Adrenal gland (tissue), 5 donors: ENCODE measurements around the gene GPR31.

Source experiments
- POLR2A ChIP-seq, 2 donors: fragments of 450-650 bp; IDR thresholded peaks; one replicate each; pipeline ENCODE4 v1.6.1; 2017; ENCODE audit warnings: antibody characterized with exemption in 2 of 2, mild to moderate bottlenecking in 2 of 2, moderate library complexity in 1 of 2
- TF ChIP-seq, protein P1 (sequence below), 6 experiments: fragments of 450-650 bp in 4 of 6; fragments of 200-600 bp in 2 of 6; sonication (generic) in 1 of 6; IDR thresholded peaks; 1 replicate in 5 of 6; 2 replicates in 1 of 6; pipeline versions ENCODE4 v1.5.1 to v1.8.0; 2016 to 2021; ENCODE audit warnings: antibody characterized with exemption in 6 of 6, mild to moderate bottlenecking in 2 of 6, moderate library complexity in 1 of 6
- donor health status: DM: no; HTN: no; CAD: no.

DNA sequence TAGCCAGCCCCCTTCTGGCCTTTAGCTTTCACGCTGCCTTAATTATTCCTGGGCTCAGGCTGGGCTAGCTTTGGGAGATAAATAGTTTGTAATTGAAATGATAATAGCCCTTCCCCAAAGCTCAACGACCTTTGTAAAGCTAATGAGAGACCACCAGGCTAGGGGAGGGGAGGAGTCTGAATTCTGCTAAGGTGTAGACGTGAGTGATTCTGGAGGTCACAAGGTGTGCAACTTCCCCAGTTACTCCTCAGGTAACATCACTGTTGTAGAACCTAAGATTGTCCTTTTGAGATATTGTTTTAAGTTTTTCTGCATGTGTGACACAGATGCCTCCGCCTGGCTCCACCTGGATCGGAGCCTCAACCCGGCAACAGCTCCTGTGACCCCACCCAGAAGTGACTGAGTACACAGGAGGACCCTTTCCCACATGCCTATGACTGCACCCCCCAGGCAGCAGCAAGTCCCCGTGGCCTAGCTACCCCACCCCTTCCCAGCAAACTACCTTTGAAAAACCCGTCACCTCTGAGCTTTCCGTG lies 5.8 kb upstream of the GPR31 start:
- TF ChIP-seq, protein P1, sequence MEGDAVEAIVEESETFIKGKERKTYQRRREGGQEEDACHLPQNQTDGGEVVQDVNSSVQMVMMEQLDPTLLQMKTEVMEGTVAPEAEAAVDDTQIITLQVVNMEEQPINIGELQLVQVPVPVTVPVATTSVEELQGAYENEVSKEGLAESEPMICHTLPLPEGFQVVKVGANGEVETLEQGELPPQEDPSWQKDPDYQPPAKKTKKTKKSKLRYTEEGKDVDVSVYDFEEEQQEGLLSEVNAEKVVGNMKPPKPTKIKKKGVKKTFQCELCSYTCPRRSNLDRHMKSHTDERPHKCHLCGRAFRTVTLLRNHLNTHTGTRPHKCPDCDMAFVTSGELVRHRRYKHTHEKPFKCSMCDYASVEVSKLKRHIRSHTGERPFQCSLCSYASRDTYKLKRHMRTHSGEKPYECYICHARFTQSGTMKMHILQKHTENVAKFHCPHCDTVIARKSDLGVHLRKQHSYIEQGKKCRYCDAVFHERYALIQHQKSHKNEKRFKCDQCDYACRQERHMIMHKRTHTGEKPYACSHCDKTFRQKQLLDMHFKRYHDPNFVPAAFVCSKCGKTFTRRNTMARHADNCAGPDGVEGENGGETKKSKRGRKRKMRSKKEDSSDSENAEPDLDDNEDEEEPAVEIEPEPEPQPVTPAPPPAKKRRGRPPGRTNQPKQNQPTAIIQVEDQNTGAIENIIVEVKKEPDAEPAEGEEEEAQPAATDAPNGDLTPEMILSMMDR (IDR thresholded peaks at IDR 0.05), result no peak
- no peak for TF ChIP-seq POLR2A (IDR thresholded peaks at IDR 0.05)
